GM12872 (cell line): ENCODE measurements around the gene ARMH4.

ENCODE experiments used
- CTCF ChIP-seq: IDR thresholded peaks from 3 replicates; pipeline ENCODE4 v1.5.1; 2011; ENCODE audit warnings: low read depth, mild to moderate bottlenecking, low read length, moderate library complexity; ENCODE audit not compliant: insufficient read depth

The ARMH4 gene

GRCh38 chr14:58107947-58108552, 44.0 kb downstream of the ARMH4 start:
- TF ChIP-seq CTCF = peak; percentile 63

- TF ChIP-seq CTCF = no peak
Measured at GRCh38 chr14:58107041-58107440, 45.0 kb downstream of the ARMH4 start.

- no peak for TF ChIP-seq CTCF
Measured at GRCh38 chr14:58106446-58106845, 45.6 kb downstream of the ARMH4 start.

GRCh38 chr14:58104808-58105207, 47.2 kb downstream of the ARMH4 start:
- no peak for TF ChIP-seq CTCF

- TF ChIP-seq CTCF = no peak
Measured at GRCh38 chr14:58100735-58101368, 51.2 kb downstream of the ARMH4 start.

GRCh38 chr14:58099682-58100081, 52.3 kb downstream of the ARMH4 start:
- TF ChIP-seq CTCF = no peak

GRCh38 chr14:58098507-58098906, 53.5 kb downstream of the ARMH4 start:
- TF ChIP-seq CTCF = no peak
